Skeletal muscle satellite cell (primary cell): Measurements from ENCODE around the gene MAN2C1.
"Not testable (repeated sequence)": the region's sequence is repeated elsewhere in the genome, so short reads cannot be mapped to it uniquely, and the experiment has no call there.

Source experiments
- H3K27me3 ChIP-seq: 2 replicates; pipeline ENCODE4 v1.7.0; 2013; ENCODE audit warnings: low read length; ENCODE audit not compliant: control insufficient read depth, insufficient read depth
- H3K36me3 ChIP-seq: 2 replicates; pipeline ENCODE4 v1.7.0; 2013; ENCODE audit warnings: mild to moderate bottlenecking, control low read depth, low read length; ENCODE audit not compliant: insufficient read depth
- H3K4me1 ChIP-seq: 2 replicates; pipeline ENCODE4 v1.7.0; 2013; ENCODE audit warnings: low read length; ENCODE audit not compliant: control insufficient read depth, insufficient read depth
- H3K4me2 ChIP-seq: 2 replicates; pipeline ENCODE4 v1.7.0; 2013; ENCODE audit warnings: mild to moderate bottlenecking, low read length
- H3K4me3 ChIP-seq: 2 replicates; pipeline ENCODE4 v1.7.0; 2013; ENCODE audit warnings: low read length
- H3K9ac ChIP-seq: 2 replicates; pipeline ENCODE4 v1.7.0; 2013; ENCODE audit warnings: mild to moderate bottlenecking, low read depth, low read length, moderate library complexity
- H3K9me3 ChIP-seq: replicated peaks from 2 replicates; pipeline ENCODE4 v1.7.0; 2013; ENCODE audit warnings: mild to moderate bottlenecking, control low read depth, low read length

MAN2C1 gene

GRCh38 chr15:75319231-75319897 is 49.0 kb downstream of the MAN2C1 start:
- H3K4me2 ChIP-seq, H3K9ac ChIP-seq, H3K36me3 ChIP-seq, H3K4me3 ChIP-seq, H3K9me3 ChIP-seq, H3K4me1 ChIP-seq: not testable (repeated sequence)
- peaks cover 37% of the 10 kb centered on the region for H3K27me3 ChIP-seq

GRCh38 chr15:75314552-75315290 is 53.7 kb downstream of the MAN2C1 start:
- H3K4me2 ChIP-seq = no peak overlapping the region
- no peak overlapping the region for H3K9ac ChIP-seq

GRCh38 chr15:75313116-75313845 is 55.1 kb downstream of the MAN2C1 start:
- no peak overlapping the region for H3K9ac ChIP-seq
- no peak overlapping the region for H3K4me2 ChIP-seq

More at GRCh38 chr15:75314552-75315290, 53.7 kb downstream of the MAN2C1 start:
- Histone ChIP-seq H3K4me1 (peaks cover 3% of the 10 kb centered on the region), H3K4me3 (no peak overlapping the region), H3K36me3 (no peaks in the 10 kb centered on the region), H3K9me3 (no peaks in the 10 kb centered on the region), H3K27me3 (peaks cover 26% of the 10 kb centered on the region)

GRCh38 chr15:75312548-75312947 is 55.9 kb downstream of the MAN2C1 start:
- not testable (repeated sequence) for H3K36me3 ChIP-seq, H3K9me3 ChIP-seq, H3K4me1 ChIP-seq, H3K9ac ChIP-seq, H3K4me3 ChIP-seq, H3K4me2 ChIP-seq
- H3K27me3 ChIP-seq = peaks cover 36% of the 10 kb centered on the region

More at GRCh38 chr15:75313116-75313845, 55.1 kb downstream of the MAN2C1 start:
- H3K4me1 ChIP-seq = peaks cover 3% of the 10 kb centered on the region
- H3K27me3 ChIP-seq = peaks cover 28% of the 10 kb centered on the region
- H3K4me3 ChIP-seq = no peak overlapping the region
- H3K36me3 ChIP-seq = no peaks in the 10 kb centered on the region
- no peaks in the 10 kb centered on the region for H3K9me3 ChIP-seq

GRCh38 chr15:75309711-75310110 is 58.7 kb downstream of the MAN2C1 start:
- H3K36me3 ChIP-seq = no peaks in the 10 kb centered on the region
- H3K4me1 ChIP-seq = peaks cover 3% of the 10 kb centered on the region
- H3K4me3 ChIP-seq = no peak overlapping the region
- no peak overlapping the region for H3K9ac ChIP-seq
- peaks cover 48% of the 10 kb centered on the region for H3K27me3 ChIP-seq
- H3K4me2 ChIP-seq = no peak overlapping the region
- no peaks in the 10 kb centered on the region for H3K9me3 ChIP-seq

GRCh38 chr15:75307778-75308390 is 60.5 kb downstream of the MAN2C1 start:
- Histone ChIP-seq H3K4me1 (peaks cover 2% of the 10 kb centered on the region), H3K4me3 (no peak overlapping the region), H3K9ac (no peak overlapping the region), H3K36me3 (no peaks in the 10 kb centered on the region), H3K4me2 (no peak overlapping the region), H3K9me3 (no peaks in the 10 kb centered on the region), H3K27me3 (peaks cover 60% of the 10 kb centered on the region)

- H3K4me1 ChIP-seq = no peaks in the 10 kb centered on the region
- no peak overlapping the region for H3K9ac ChIP-seq
- no peak overlapping the region for H3K4me2 ChIP-seq
- H3K36me3 ChIP-seq = no peaks in the 10 kb centered on the region
- peaks cover 59% of the 10 kb centered on the region for H3K27me3 ChIP-seq
- H3K9me3 ChIP-seq = no peaks in the 10 kb centered on the region
- no peak overlapping the region for H3K4me3 ChIP-seq
These were observed 62.2 kb downstream of the MAN2C1 start for GRCh38 chr15:75306188-75306587.
